Right ventricle myocardium superior (tissue), 1 donor: ENCODE results near the gene USF1. TPM values are rescaled to one million over a fixed set of nuclear protein-coding genes. Genes with fewer than 3 reads are reported as not detected.
A peak's percentile ranks its signal among the peaks of the same experiment; 100 is the strongest.
"Not testable (repeated sequence)": the region's sequence is repeated elsewhere in the genome, so short reads cannot be mapped to it uniquely, and the experiment has no call there.

ENCODE experiments used
- ATAC-seq: fragments of 200-7000 bp; cut with Tn5 transposase; one replicate; pipeline ENCODE4 v1.9.1; 2020; ENCODE audit warnings: mild to moderate bottlenecking; ENCODE audit not compliant: poor library complexity
- DNase-seq: peaks from one replicate; pipeline ENCODE4 v3.0.0-alpha.2; 2020
- intact Hi-C: fragments of 100-400 bp; cut with DNase I; formaldehyde crosslinking; loops from one replicate; pipeline ENCODE4 v1.11.2; 2022
- total RNA-seq: library from RNA; stranded (reverse); fragmentation: NEBNext Ultra II Directional; extraction: Animal tissue kit (Norgen Biotek cat#: 25700); gene quantifications from one replicate; pipeline ENCODE4 v1.2.1, GENCODE V29; 2021
- donor health status: DM: no; HTN: yes; CAD: no; lungs with severe emphysema.

Gene USF1
- total RNA-seq, 1 donor from 2014 or later, result 28.4 TPM

GRCh38 chr1:161006563-161006962 lies 39.2 kb downstream of the USF1 start:
- DNase-seq (no peak), ATAC-seq (no peak)
- intact Hi-C loops, result no loop called here

GRCh38 chr1:161001525-161001924 lies 44.3 kb downstream of the USF1 start:
- ATAC-seq (no peak), DNase-seq (no peak)
- intact Hi-C loops, result no loop called here

GRCh38 chr1:161000736-161001480 lies 44.9 kb downstream of the USF1 start:
- intact Hi-C loops, result no loop called here
- no peak for ATAC-seq
- DNase-seq, result no peak

- ATAC-seq (no peak), DNase-seq (no peak)
- intact Hi-C loops, result no loop called here
These were observed 46.4 kb downstream of the USF1 start for GRCh38 chr1:160999376-160999775.

GRCh38 chr1:160997323-160998038 lies 48.3 kb downstream of the USF1 start:
- intact Hi-C loops, result loop anchor here (2.0 kb wide), 1 partner anchor 101 kb away; the partner anchor contains the start of gene KLHDC9
- ATAC-seq, result peak; percentile 88
- DNase-seq, result peak; percentile 76

GRCh38 chr1:160996178-160996577 lies 49.6 kb downstream of the USF1 start:
- intact Hi-C loops, result loop anchor here (2.0 kb wide), 1 partner anchor 103 kb away; the partner anchor contains the start of gene KLHDC9
- no peak for ATAC-seq
- DNase-seq, result no peak

GRCh38 chr1:160993544-160994193 lies 52.1 kb downstream of the USF1 start:
- intact Hi-C loops, result loop anchor here (5.0 kb wide), 1 partner anchor 266 kb away; no protein-coding TSS in a partner anchor
- ATAC-seq (peak; percentile 57), DNase-seq (no peak)

GRCh38 chr1:160992036-160992435 lies 53.7 kb downstream of the USF1 start:
- not testable (repeated sequence) for DNase-seq, ATAC-seq
- intact Hi-C loops, result loop anchor here (5.0 kb wide), 1 partner anchor 265 kb away; no protein-coding TSS in a partner anchor

Other genes starting within 250 kb of the USF1 start
- gene LY9, start 249.8 kb downstream of the USF1 start, total RNA-seq, result not detected
- 0.48 TPM for gene CD244, start 183.1 kb downstream of the USF1 start, total RNA-seq
- gene ITLN1, start 160.8 kb downstream of the USF1 start, total RNA-seq, result 2.3 TPM
- gene ITLN2, start 91.2 kb downstream of the USF1 start, total RNA-seq, result not detected
- 10.1 TPM for gene F11R, start 24.8 kb downstream of the USF1 start, total RNA-seq
- gene TSTD1, start 7.0 kb downstream of the USF1 start, total RNA-seq, result 9.3 TPM
- 3.3 TPM for gene ARHGAP30, start 23.9 kb upstream of the USF1 start, total RNA-seq
- not detected for gene NECTIN4, start 43.6 kb upstream of the USF1 start, total RNA-seq
- gene KLHDC9, start 52.4 kb upstream of the USF1 start, total RNA-seq, result 4.7 TPM
- 62.3 TPM for gene PFDN2, start 72.1 kb upstream of the USF1 start, total RNA-seq
- gene NIT1, start 72.1 kb upstream of the USF1 start, total RNA-seq, result 33.8 TPM
- 26.6 TPM for gene DEDD, start 86.7 kb upstream of the USF1 start, total RNA-seq
- gene UFC1, start 108.0 kb upstream of the USF1 start, total RNA-seq, result 81.0 TPM
- gene USP21, start 113.5 kb upstream of the USF1 start, total RNA-seq, result 19.0 TPM
- 17.1 TPM for gene PPOX, start 120.4 kb upstream of the USF1 start, total RNA-seq
- gene B4GALT3, start 131.5 kb upstream of the USF1 start, total RNA-seq, result 20.3 TPM
- gene ADAMTS4, start 153.1 kb upstream of the USF1 start, total RNA-seq, result 7.0 TPM
- gene NDUFS2, start 156.4 kb upstream of the USF1 start, total RNA-seq, result 308 TPM
- 21.5 TPM for gene FCER1G, start 169.3 kb upstream of the USF1 start, total RNA-seq
- gene APOA2, start 177.7 kb upstream of the USF1 start, total RNA-seq, result 1.2 TPM
- gene TOMM40L, start 180.1 kb upstream of the USF1 start, total RNA-seq, result 36.9 TPM
- not detected for gene NR1I3, start 192.2 kb upstream of the USF1 start, total RNA-seq
- 0.22 TPM for gene PCP4L1, start 212.8 kb upstream of the USF1 start, total RNA-seq